Measurements from ENCODE around the gene HNRNPA2B1.

GRCh38 chr7:26141077-26141476, 59.5 kb downstream of the HNRNPA2B1 start:
- no peak for TF ChIP-seq CTCF (IDR thresholded peaks at IDR 0.05; ENCODE audit: control extremely low read depth in 1 of 3, insufficient read depth in 1 of 3, low read depth in 1 of 3, low read length in 3 of 3)
- no peak for TF ChIP-seq POLR2AphosphoS5 (IDR thresholded peaks at IDR 0.05; ENCODE audit: low read depth, low read length)

Measured in H1 (cell line).